Common myeloid progenitor, CD34-positive (primary cell): Measurements from ENCODE around the gene CARD8. TPM values are rescaled to one million over a fixed set of nuclear protein-coding genes. Genes with fewer than 3 reads are reported as not detected.

Source experiments
- CTCF ChIA-PET: fragments of 350-600 bp; sonication (Branson Sonifier 250); formaldehyde crosslinking; loops from one replicate; lab custom pipeline; 2021; ENCODE audit warnings: antibody characterized with exemption; lab: Charles Lee
- POLR2A ChIA-PET: fragments of 350-600 bp; sonication (Branson Sonifier 250); formaldehyde crosslinking; loops from one replicate; lab custom pipeline; 2021; ENCODE audit warnings: antibody characterized with exemption; lab: Charles Lee
- DNase-seq, 3 donors: peaks; one replicate each; pipeline versions ENCODE4 v3.0.0 to v3.0.0-alpha.2; 2013
- H3K27ac ChIP-seq, 2 experiments: 1 replicate in 1 of 2; 2 replicates in 1 of 2; pipeline ENCODE4 v1.7.0; 2013; ENCODE audit warnings: inconsistent platforms in 2 of 2, low read length in 2 of 2, mild to moderate bottlenecking in 2 of 2, low read depth in 1 of 2, moderate library complexity in 1 of 2; ENCODE audit not compliant: severe bottlenecking in 2 of 2, insufficient read depth in 1 of 2, poor library complexity in 1 of 2
- H3K27me3 ChIP-seq, 5 experiments: replicated peaks in 2 of 5; 1 replicate in 3 of 5; 2 replicates in 2 of 5; pipeline versions ENCODE4 v1.6.1 to v1.7.0; 2013; ENCODE audit warnings: low read length in 4 of 5, mild to moderate bottlenecking in 2 of 5, moderate library complexity in 2 of 5, inconsistent platforms in 1 of 5; ENCODE audit not compliant: insufficient read depth in 5 of 5, control insufficient read depth in 4 of 5
- H3K36me3 ChIP-seq, 4 experiments: 1 replicate in 2 of 4; 2 replicates in 2 of 4; pipeline versions ENCODE4 v1.6.1 to v1.7.0; 2013; ENCODE audit warnings: low read length in 3 of 4, control low read depth in 1 of 4, mild to moderate bottlenecking in 1 of 4; ENCODE audit not compliant: control insufficient read depth in 4 of 4, insufficient read depth in 4 of 4
- H3K4me1 ChIP-seq, 4 experiments: 1 replicate in 3 of 4; 2 replicates in 1 of 4; pipeline versions ENCODE4 v1.6.1 to v1.7.1; 2013; ENCODE audit warnings: low read length in 3 of 4, mild to moderate bottlenecking in 3 of 4, control low read depth in 1 of 4, inconsistent platforms in 1 of 4, moderate library complexity in 1 of 4; ENCODE audit not compliant: control insufficient read depth in 4 of 4, insufficient read depth in 4 of 4; ENCODE audit errors: control extremely low read depth in 1 of 4
- H3K4me3 ChIP-seq, 7 experiments: 1 replicate in 4 of 7; 2 replicates in 3 of 7; pipeline versions ENCODE4 v1.5.1 to v1.7.0; 2013; ENCODE audit warnings: mild to moderate bottlenecking in 7 of 7, low read length in 6 of 7, moderate library complexity in 6 of 7, inconsistent platforms in 2 of 7, low read depth in 2 of 7, control low read depth in 1 of 7; ENCODE audit not compliant: insufficient read depth in 4 of 7, control insufficient read depth in 1 of 7; ENCODE audit errors: extremely low read depth in 1 of 7
- H3K9me3 ChIP-seq, 5 experiments: 1 replicate in 4 of 5; 2 replicates in 1 of 5; pipeline versions ENCODE4 v1.6.1 to v1.7.1; 2013; ENCODE audit warnings: low read length in 4 of 5, mild to moderate bottlenecking in 2 of 5, inconsistent platforms in 1 of 5, low read depth in 1 of 5, moderate library complexity in 1 of 5; ENCODE audit not compliant: control insufficient read depth in 4 of 5, insufficient read depth in 2 of 5; ENCODE audit errors: control extremely low read depth in 1 of 5
- WGBS: methylation state at CpG from one replicate; pipeline ENCODE4 v1.1.5; 2013; ENCODE audit not compliant: insufficient coverage; 5-methylcytosine and 5-hydroxymethylcytosine counted together
- polyA plus RNA-seq: library from polyadenylated mRNA; unstranded; fragments of 120-200 nt; gene quantifications from one replicate; pipeline ENCODE4 v1.2.1, GENCODE V29; 2013

CARD8 gene, protein sequence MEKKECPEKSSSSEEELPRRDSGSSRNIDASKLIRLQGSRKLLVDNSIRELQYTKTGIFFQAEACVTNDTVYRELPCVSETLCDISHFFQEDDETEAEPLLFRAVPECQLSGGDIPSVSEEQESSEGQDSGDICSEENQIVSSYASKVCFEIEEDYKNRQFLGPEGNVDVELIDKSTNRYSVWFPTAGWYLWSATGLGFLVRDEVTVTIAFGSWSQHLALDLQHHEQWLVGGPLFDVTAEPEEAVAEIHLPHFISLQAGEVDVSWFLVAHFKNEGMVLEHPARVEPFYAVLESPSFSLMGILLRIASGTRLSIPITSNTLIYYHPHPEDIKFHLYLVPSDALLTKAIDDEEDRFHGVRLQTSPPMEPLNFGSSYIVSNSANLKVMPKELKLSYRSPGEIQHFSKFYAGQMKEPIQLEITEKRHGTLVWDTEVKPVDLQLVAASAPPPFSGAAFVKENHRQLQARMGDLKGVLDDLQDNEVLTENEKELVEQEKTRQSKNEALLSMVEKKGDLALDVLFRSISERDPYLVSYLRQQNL
- polyA plus RNA-seq: 134 TPM

DNA sequence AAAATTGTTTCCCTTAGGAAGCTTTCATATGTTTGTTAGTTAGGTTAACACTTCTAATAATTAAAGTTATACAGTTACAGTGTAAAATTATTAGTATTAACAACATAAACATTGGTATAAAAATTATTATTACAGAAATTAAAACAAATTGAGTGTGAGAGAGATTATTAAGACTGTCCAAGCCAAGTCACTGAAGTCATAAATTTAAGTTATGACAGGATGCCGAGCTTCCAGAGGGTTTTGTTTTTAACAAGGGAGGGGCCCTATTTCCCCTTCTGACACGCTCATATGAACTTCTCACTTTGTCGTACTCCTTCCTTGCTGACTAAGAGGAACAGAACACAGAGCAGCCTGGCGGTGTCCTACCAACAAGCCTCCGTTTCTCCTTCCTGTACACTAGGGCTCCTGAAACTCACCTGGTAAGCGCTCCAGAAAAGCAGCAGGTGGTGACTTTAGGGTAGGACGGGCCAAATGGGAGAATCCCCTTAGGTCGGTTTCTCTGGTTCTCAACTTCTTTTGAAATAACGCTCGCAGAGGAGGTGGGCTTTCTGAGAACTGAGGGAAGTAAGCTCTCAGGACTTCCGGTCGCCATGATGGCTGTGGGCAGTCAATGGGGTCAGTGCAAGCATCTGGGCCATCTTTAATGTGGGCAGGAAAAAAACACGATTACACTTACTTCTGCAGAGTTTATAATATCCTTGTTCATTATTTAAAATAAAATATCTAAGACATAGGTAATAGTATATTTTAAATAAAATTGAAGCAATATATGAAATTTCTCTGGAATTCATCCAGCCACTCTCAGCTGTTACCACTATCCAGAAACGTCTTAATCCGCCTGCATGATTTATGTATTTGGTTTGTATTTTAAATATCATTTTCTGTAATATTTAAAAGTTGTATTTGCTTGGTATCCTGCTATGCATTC, at the start of gene CARD8:
CARD8 (minus strand) TSS at position 537 of the 928 bp plus-strand sequence. CDS start 14,892 bp downstream, outside the sequence.
- 0% methylated on average over 8 of the region's 15 CpGs for WGBS
- POLR2A ChIA-PET: interaction anchor here (0.6 to 1.8 kb wide), 2 partner anchors 52 to 920 kb away, joined by 3 to 4 read pairs; no protein-coding TSS in a partner anchor
- Histone ChIP-seq H3K36me3 (no peaks in the 10 kb centered on the region), H3K4me1 (peaks cover 21 to 80% (median 60%) of the 10 kb centered on the region in 4 experiments), H3K27ac (peak within 1 kb of the TSS; percentile 97 to 98), H3K9me3 (no peaks in the 10 kb centered on the region), H3K27me3 (no peaks in the 10 kb centered on the region), H3K4me3 (peak within 1 kb of the TSS; percentile 36 to 99 (median 90))
- CTCF ChIA-PET: interaction anchor here (0.7 kb wide), 1 partner anchor 11 kb away, joined by 4 read pairs; no protein-coding TSS in a partner anchor
- peak; percentile 92 to 96 (median 94) for DNase-seq

DNA sequence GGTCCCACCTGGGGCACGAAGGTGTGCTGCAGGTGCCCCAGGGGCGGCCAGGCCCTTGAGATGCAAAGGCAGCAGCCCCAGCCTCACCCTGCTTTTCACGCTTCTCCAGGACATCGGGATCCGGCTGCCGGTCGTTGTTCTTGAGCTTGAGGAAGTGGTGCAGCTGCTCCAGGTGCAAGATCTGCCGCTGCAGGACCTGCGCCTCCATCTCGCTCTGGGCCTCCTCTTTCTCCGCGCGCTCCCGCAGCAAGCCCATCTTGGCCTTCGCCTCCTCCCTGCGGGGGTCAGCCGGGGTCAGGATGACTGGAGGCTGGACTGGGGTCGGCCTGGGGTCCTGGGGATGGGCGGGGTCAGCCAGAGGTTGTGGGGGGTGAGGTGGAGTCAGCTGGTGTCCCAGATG, 48.2 kb upstream of the CARD8 start:
- ChIA-PET CTCF (no interaction called here), POLR2A (no interaction called here)
- H3K36me3 ChIP-seq: no peaks in the 10 kb centered on the region
- no peak for DNase-seq
- peaks cover 0 to under 1% (median 0%) of the 10 kb centered on the region in 4 experiments for H3K4me1 ChIP-seq
- 98% methylated on average over 13 of the region's 19 CpGs for whole genome bisulfite sequencing
- H3K4me3 ChIP-seq: no peak overlapping the region
- H3K9me3 ChIP-seq: no peaks in the 10 kb centered on the region
- no peak overlapping the region for H3K27ac ChIP-seq
- H3K27me3 ChIP-seq: no peaks in the 10 kb centered on the region

DNA sequence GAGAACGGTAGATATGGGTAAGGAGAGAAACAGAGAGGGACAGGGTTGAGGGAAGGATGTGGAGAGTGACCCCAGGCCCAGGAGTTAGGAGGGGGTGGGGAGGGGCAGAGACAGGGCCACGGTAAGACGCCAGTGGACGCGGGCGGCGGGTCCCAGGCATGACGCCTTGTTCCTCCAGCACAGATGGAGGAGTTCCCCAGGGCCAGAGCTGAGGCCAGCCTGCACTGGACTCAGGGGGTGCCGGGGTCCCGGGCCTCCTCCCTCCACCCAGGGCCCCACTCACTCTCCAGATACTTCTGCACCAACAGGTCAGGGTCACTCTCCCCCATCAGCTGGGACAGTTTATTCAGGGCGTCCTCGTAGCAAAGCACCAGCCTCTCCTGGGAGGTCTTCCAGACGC, 47.7 kb upstream of the CARD8 start:
- DNase-seq: no peak
- no peak overlapping the region for H3K4me3 ChIP-seq
- CTCF ChIA-PET: interaction anchor here (0.8 kb wide), 1 partner anchor 37 kb away, joined by 3 read pairs; no protein-coding TSS in a partner anchor
- H3K36me3 ChIP-seq: no peaks in the 10 kb centered on the region
- no peak overlapping the region for H3K27ac ChIP-seq
- POLR2A ChIA-PET: no interaction called here
- H3K9me3 ChIP-seq: no peaks in the 10 kb centered on the region
- 91% methylated on average over 12 of the region's 13 CpGs for WGBS
- no peaks in the 10 kb centered on the region for H3K4me1 ChIP-seq
- no peaks in the 10 kb centered on the region for H3K27me3 ChIP-seq

DNA sequence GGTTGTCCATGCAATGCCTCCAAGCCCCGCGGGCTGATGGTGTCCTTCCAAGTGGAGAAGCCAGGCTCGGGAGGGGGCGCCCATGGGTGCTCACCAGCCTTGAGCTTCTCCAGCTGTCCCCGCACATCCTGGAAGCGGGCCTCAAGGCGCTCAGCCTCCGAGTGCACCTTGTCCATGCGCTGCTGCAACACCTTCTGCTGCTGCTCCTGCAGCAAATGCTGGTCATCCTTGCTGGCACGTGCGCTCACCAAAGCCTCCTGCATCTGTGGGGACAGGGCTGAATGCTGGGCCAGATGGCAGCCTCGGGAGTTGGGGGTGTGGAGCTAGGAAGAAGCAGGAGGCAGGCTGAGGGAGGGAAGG, 46.9 kb upstream of the CARD8 start:
- Histone ChIP-seq H3K9me3 (no peaks in the 10 kb centered on the region), H3K4me1 (no peaks in the 10 kb centered on the region), H3K27ac (no peak overlapping the region), H3K4me3 (no peak overlapping the region), H3K27me3 (no peaks in the 10 kb centered on the region), H3K36me3 (no peaks in the 10 kb centered on the region)
- WGBS: 97% methylated on average over 10 of the region's 12 CpGs
- no peak for DNase-seq
- ChIA-PET POLR2A (no interaction called here), CTCF (interaction anchor here (0.8 kb wide), 1 partner anchor 36 kb away, joined by 3 read pairs; no protein-coding TSS in a partner anchor)

DNA sequence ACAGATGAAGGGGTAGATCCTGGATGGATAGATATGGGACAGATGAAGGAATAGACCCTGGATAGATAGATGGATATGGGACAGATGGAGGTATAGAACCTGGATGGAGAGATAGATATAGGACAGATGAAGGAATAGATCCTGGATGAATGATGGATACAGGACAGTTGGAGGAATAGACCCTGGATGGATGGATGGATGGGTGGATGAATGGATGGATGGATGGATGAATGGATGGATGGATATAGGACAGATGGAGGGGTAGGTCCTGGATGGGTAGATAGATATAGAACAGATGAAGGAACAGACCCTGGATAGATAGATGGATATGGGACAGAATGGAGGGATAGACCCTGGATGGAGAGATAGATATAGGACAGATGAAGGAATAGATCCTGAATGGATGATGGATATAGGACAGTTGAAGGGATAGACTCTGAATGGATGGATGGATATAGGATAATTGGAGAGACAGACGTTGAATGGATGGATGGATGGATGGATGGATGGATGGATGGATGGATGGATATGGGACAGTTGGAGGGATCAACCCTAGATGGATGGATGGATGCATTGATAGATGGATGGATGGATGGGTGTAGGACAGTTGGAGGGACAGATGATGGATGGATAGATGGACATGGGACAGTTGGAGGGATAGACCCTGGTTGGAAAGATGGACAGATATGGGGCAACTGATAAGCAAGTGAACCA, 46.3 kb upstream of the CARD8 start:
- no peak for DNase-seq
- WGBS: 100% methylated on average over 1 of the region's 1 CpG
- Histone ChIP-seq H3K4me3 (no peak overlapping the region), H3K9me3 (no peaks in the 10 kb centered on the region), H3K36me3 (no peaks in the 10 kb centered on the region), H3K27me3 (no peaks in the 10 kb centered on the region), H3K27ac (no peak overlapping the region), H3K4me1 (no peaks in the 10 kb centered on the region)
- CTCF ChIA-PET: no interaction called here
- POLR2A ChIA-PET: no interaction called here

DNA sequence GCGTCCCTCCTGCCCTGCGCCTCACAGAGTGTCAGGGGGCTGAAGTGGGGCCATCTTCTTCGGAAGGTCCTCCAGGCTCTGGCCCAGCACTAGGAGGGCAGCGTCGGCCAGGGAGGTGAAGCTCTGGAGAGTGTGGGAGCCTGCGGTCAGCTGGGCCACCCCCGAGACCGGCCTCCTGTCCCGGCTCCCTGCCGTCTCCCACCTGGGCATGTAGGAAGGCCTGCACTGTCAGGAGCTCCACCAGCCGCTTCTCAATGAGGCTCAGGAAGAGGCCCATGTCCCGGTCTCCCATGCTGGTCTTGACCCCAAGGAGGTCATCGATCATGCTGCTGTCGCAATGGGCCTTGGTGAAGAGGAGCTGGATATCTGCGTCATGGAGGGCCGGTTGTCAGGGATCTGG, 42.3 kb upstream of the CARD8 start:
- Histone ChIP-seq H3K27me3 (peaks cover 0 to 2% (median 0%) of the 10 kb centered on the region in 5 experiments), H3K4me3 (no peak overlapping the region), H3K27ac (no peak overlapping the region), H3K9me3 (no peaks in the 10 kb centered on the region), H3K36me3 (no peaks in the 10 kb centered on the region), H3K4me1 (no peaks in the 10 kb centered on the region)
- WGBS: 91% methylated on average over 13 of the region's 16 CpGs
- DNase-seq: no peak
- ChIA-PET CTCF (interaction anchor here (1.5 kb wide), 1 partner anchor 25 kb away, joined by 4 read pairs; no protein-coding TSS in a partner anchor), POLR2A (no interaction called here)
